Measurements from ENCODE around the gene ACOT13.
"Not testable (repeated sequence)": the region's sequence is repeated elsewhere in the genome, so short reads cannot be mapped to it uniquely, and the experiment has no call there.

ACOT13 gene

DNA sequence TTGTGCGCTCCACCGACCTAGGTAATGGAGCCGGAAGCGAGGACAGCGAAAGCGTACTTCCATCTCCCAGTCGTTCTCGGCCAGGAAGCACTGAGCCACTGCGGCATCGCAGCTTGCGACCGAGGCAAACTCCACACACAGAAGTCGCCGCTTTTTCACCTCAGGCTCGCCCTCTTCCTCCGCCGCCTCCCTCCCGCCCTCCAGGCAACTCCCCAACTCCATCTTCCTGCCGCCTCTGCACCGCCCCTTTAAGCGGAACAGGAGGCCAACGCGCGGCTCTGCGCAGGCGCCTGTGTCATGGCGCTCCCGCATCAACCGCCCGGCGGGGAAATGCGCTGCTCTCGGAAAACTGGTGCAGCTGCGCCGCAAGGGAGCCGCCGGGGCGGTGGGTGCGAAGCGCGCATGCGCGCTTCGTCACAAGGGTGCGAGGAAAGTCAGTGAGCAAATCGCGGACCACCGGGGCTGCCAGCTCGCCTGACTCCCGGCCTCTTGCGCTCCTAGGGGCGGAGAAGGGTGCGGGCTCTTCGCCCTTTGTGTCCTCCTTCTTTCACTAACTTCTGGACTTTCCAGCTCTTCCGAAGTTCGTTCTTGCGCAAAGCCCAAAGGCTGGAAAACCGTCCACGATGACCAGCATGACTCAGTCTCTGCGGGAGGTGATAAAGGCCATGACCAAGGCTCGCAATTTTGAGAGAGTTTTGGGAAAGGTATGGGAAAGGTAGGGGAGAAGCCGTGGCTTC is at the start of gene ACOT13, which contains the start of gene TDP2:
Gene ACOT13 (plus strand): TSS at position 437 of the 737 bp plus-strand sequence. CDS start 187 bp downstream, at position 624.
Gene TDP2 (minus strand): TSS at position 259 of the 737 bp plus-strand sequence. CDS start 37 bp downstream, at position 222.
- DNase-seq, result peak; percentile 97

DNA sequence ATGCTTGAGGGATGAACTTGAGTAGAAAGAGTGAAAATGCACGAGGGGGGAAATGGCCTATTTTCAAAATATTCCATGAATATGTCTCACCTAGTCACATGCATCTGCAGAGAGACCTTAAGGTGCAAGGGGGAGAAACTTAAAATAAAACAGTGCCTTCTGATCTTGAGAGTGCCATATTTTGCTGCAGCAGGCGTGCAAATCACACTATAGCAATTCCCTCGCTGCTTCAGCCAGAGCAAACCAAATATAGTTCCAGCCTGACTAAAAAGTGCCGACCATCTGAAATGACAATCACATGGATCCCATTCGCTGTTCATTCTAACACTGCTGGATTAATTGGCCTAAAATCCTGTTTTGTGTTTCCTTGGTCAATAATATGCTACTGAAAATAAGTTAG is 47.2 kb upstream of the ACOT13 start:
- no peak for DNase-seq

DNA sequence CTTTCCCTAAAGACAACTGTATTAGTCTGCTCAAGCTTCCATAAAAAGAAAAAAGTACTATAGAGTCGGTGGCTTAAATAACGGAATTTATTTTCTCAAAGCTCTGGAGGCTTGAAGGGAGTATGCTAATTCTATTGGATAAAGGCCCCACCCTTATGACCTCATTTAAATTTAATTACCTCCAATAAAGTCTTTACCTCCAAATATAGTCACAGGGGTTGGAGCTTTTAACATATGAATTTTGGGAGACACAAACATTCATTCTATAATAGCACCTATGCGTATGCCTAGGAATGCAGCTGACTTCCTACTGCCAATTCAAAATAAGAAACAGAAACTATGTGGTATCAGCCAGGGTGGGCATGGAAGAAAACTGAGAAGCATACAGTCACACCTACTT is 46.2 kb upstream of the ACOT13 start:
- DNase-seq, result no peak

DNA sequence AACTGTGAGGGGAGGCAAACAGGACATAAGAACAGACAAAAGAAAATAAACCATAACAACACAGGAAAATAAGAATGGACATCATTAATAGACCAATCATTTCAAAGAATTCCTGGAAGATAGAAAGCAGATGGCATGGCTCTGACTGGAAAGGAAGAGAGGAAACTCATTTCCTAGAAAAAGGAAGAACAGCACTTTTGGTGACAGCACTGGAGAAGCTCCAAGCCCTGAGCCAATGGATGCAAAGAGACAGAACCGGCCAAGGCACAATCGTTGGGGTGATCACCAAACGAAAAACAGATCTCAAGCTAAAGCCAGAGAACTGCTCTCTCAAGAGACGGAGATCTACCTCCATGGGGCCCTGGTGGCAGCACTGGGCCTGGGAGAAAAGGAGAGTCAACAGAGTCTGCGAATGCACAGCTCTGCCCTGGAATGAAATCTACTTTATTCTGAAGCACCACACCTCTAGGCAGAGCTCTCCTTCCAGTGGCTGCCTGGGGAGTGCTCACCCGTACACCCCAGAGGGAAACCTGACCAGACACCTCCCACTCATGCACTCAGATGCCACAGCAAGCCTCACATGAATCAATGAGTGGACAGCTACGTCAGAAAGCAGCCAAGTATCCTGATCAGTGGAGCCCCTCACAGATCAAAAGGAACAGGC is 45.1 kb upstream of the ACOT13 start:
- no peak for DNase-seq

DNA sequence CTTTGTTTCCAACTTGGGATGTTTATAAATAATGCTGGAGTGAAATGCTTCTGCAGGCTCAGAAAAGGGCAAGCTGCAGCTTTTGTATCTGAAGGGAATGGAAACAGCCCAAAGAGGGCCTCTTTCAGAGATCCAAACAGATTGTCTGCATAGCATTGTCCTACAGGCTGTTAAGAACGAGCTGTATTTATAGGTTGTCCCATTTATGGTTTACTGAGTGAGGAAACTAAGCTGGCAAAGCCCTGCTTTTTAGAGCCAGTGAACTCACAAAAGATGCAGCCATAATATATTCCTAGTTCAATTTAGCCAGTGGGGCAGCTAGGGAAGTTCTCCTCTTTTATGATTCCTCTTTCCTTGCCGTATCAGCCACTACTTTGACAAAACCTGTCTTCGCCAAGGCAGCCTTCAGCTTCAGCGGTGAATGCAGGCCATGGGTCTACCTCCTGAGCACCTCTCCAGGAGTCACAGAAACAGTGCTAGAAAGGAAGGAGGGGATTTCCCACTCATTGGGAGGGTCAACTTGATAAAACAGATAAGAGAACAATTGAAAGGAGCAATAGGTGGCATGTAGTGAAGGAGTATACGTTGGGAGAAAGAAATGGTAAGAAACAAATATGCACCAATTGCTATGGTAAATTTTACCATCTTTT is 35.9 kb upstream of the ACOT13 start:
- no peak for DNase-seq

DNA sequence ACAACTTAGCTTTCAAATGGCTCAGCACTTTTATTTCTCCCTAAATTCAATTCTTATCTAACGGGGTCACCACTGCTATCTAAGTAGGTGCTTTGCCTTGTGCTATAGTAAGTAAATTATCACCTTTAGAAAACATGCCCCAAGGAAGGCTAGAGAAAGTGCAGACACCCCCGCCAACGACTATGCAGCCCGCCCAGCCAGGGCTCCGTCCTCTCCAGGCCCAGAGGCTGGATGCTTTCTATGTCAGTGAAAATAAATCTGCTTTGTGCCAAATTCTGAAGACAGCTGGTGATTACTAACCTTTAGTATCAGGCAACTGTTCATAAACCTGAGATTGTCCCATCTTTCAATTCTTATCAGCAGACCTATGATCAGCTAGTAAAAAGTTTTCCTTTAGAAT is 35.2 kb upstream of the ACOT13 start:
- no peak for DNase-seq

DNA sequence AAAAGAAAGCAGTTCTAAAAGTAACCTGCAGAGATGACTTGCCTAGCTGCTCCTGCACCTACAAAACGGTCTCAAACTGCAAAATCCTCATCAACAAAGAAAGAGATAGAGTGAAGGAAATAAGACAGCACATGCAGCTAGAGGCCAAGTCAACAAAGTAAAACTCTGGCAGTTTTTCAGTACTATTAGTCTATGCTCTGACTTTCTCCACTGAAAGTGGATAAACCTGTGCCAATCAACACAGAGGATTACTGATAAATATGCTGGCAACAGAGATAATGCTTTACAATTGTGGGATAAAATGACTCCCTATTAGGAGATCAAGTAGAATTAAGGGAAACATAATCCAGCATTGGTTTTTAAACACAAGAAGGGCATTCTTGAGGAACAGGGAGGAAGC is 34.3 kb upstream of the ACOT13 start:
- no peak for DNase-seq

DNA sequence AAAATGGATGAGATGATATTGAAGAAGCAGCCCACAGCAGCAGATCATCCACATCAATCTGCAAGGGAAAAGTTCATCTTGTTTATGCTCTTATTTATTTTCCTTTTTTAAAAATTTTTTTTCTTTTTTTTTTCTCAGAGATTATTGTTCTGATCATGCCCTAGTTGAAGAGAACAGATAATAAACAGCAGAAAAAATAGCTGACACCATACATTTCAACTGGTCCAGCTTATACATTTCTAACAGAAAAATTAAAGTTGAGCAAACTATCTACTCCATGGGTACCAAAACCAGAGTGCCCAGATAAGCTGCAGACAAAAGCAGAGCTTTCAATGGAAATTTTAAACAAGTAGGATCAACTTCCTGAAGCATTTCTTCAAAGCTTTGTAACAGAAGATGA is 30.2 kb upstream of the ACOT13 start:
- DNase-seq, result no peak

DNA sequence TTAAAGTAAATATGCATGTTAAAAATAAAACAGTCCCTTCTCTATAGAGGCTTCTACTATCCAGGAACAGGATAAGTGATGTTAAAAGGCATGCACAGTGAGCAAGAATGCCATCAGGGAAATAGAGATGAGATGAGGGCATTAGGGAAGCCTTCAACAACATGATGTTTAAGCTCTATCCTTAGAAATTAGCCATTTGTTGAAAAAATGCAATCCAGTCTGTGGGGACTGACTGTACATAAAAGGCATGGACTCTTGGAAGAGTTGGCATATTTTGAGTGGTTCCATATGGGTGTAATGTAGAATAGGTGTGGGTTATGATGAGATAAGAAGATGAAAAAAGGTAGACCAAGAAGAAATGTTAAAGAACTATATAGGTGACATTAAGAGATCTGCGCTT is 26.7 kb upstream of the ACOT13 start:
- no peak for DNase-seq

DNA sequence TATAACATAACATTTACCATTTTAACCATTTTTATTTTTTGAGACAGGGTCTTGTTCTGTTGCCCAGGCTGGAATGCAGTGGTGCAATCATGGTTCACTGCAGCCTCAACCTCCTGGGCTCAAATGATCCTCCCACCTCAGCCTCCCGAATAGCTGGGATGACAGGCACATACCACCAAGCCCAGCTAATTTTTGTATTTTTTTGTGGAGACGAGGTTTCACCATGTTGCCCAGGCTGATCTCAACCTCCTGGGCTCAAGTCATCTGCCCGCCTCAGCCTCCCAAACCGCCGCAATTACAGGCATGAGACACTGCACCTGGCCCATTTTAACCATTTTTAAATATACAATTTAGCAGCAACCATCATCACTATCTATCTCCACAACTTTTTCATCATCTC is 26.2 kb upstream of the ACOT13 start:
- not testable (repeated sequence) for DNase-seq

DNA sequence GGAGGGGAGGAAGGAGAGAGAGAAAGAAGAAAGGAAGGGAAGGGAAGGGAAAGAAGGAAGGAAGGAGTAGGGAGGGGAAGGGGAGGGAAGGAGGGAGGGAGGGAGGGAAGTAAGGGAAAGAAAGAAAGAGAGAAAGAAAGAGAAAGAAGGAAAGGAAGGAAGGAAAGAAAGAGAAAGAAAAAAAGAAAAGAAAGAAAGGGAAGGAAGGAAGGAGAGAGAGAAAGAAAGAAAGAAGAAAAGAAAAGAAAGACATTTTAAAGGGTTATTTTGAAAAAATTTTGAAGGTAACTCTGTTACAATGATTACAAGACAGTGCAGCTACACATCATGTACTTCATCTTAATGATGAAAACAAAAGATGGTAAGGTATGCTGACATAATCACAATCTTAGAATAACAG is 24.8 kb upstream of the ACOT13 start:
- no peak for DNase-seq

DNA sequence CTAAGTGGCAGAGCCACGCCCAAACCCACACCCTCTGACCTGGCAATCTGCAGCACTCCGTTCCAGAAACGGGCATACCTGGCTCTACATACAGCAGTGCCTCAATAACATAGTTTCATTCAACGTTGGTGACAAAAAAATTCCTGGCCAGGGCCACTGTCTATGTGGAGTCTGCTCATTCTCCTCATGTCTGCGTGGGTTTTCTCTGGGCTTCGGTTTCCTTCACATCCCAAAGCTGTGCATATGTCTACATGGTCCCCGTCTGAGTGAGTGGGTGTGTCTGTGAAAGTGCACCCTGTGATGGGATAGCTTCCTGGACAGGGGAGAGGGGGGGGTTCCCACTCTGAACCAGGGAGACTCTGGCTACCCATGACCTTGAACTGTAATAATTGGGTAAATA is 23.0 kb upstream of the ACOT13 start:
- no peak for DNase-seq

DNA sequence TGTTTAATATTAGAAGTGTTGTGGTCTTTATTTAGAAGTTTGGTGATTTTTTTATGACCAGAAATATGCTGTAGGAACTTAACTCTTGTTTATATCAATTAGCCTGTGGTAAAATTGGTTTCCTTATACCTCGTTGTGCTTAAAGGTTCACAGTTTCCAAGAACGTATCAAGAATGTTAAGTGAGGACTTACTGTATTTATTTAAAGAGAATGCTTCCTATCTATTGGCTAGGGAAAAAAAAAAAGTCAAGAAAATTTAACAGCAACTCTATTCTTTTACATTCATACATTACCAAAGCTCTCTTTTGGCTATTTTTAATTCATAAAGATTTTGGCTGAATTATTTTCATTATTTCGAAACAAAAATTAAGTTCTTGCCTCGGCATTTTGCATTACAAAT is 22.5 kb upstream of the ACOT13 start:
- DNase-seq, result no peak

DNA sequence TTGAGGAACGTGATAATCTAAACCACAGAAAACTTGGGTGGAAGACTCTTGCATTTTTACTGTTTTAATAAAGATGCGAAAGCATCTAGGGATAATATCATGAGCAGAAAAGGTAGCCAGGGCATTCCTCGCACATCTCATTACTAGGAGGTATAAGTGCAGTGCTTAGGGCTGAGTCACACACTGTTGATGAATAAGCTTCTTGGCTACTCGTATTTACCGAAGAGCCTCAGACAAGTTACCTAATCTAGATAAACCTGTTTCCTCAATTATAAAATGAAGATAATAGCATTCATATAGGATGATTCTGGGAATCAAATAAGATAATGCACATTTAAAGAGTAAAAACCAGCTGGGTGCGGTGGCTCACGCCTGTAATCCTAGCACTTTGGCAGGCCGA is 20.1 kb upstream of the ACOT13 start:
- DNase-seq, result no peak

DNA sequence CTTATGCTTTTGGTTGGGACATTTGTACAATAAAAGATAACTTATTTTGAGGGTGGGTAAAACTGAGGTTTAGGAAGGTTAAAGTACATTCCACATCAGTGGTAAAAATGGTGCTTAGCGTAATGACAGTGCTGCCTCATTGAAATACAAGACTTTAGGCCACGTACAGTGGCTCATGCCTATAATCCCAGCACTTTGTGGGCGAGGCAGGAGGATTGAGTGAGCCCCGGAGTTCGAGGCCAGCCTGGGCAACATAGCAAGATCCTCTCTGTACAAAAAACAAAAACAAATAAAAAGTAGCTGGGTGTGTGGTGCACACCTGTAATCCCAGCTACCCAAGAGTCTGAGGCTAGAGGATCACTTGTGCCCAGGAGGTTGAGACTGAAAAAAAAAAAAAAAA is 18.6 kb upstream of the ACOT13 start:
- DNase-seq, result no peak

DNA sequence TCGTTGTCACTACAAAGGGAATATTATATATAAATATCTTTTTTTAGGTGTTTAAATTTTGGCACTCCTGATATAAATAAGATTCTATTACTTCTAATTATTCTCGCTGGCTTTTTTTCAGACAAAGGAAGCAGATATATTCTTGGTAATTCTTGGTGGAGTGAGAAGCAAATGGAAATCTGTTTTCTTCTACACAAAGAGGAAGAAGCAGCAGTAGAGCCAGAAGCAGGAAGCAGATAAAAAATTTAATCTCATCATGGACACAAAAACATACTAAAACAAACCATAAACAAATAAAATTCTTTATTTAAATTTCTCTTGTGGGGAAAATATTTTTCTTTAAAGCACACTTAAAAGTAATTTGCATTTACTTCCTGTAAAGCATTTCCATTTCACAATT is 17.2 kb upstream of the ACOT13 start:
- no peak for DNase-seq

DNA sequence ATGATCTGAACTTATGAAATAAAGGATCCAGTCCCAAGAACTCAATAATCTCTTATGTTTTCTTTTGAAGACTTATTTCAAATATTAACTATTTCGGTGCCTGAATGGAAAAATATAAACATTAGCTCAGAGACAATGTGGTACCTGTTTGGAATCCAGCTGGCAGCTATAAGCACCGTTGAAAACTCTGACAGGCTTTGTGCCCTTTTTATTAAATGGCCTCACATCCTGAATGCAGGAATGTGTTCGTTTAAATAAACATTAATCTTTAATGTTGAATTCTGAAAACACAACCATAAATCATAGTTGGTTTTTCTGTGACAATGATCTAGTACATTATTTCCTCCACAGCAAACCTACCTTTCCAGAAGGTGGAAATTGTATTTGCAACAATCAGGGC is 16.5 kb upstream of the ACOT13 start:
- DNase-seq, result no peak

DNA sequence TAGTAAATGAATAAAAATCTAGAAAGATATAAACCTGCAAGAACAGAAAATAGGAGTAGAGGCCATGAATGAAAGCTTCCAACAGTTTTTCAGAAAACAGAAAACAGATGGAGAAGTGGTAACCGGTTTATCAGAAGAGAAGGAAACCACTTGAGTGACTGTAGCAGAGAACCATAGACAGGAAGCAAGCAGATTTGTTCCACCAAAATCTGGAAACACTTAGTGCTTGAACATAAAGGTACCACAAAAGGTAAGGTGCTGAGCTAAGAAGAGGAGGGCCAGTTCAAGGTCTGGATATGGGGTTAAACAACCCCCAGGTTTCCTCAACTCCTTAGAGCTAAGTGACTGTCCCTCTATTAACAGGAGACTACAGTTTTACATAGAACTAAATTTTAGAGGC is 11.7 kb upstream of the ACOT13 start:
- DNase-seq, result no peak

DNA sequence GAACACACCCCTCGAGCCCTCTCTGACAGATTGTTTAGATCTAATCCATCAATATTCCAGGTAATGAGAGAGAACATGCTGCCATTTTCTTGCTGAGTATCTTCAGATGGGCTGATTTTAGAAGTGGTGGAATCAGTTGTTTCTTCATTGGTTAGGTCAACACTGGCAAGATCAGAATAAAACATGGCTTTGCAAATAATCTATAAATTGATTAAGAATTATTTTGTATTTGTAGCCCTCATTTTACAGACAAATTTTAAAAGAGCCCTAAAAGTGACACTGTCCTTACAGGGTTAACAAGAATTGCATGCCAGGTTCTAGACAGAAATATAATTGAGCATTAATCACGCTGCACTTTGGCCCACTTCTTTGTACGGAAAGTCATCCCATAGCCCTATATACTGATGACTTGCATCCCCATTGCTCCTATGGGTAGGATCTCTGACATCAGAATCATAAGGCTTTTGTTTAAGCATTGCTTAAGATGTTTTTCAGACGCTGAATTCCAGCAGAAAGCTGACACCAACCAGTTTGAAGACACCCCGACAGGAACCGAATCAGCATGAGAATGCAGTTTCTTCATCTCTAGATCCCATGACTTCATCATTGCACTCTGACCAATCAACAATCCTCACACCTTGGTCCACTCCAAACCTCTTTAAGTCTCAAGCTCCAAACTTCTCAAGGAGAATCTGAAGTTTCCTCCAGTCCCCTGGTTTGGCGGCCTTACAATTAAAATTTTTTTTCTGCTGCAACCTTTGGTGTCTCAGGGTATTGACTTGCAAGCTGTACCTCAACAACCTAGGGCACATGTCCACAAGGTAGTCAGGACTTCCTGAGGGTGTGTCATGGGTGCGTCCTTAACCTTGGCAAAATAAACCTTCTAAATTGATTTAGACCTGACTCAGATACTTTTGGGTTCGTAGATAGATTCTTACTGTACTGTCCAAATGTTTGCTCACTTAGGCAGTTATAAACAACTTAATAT is 8.0 kb upstream of the ACOT13 start:
- DNase-seq, result no peak

DNA sequence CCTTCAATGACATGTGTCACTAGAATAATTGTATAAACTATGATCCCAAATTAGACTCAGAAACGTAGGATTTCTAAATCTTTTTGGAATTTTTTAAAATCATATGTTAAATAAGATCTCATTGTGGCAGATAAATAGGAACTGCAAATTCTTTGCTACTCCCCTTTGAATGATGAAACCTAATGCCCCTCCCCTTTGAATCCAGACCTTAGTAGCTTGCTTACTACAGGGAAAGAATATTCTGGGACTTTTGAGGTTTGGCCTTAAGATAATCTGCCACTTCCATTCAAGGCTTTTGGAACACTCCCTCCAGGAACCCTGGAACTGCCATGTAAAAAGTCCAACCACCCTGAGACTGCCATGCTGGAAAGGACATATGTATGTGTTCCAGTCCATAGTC is 7.3 kb upstream of the ACOT13 start:
- DNase-seq, result no peak

DNA sequence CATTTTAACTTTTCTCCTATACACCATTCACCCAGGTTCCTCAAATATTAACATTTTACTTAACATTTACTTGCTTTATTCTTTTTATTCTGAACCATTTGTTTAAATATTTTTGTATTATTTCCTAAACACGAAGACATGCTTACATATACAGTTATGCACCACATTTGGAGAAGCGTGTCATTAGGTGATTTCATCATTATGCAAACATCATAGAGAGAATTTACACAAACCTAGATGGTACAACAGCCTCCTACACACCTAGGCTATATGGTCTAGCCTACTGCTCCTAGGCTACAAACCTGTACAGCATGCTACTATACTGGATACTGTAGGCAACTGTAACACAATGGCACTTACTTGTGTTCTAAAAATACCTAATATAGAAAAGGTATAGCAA is 6.8 kb upstream of the ACOT13 start:
- no peak for DNase-seq

DNA sequence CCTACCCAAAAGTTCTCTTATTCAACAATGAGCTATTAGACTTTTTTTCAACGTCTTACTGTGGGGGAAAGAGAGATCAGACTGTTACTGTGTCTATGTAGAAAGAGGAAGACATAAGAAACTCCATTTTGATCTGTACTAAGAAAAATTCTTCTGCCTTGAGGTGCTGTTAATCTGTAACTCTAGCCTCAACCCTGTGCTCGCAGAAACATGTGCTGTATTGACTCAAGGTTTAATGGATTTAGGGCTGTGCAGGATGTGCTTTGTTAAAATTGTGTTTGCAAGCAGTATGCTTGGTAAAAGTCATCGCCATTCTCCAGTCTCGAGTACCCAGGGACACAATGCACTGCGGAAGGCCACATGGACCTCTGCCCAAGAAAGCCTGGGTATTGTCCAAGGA is 5.1 kb upstream of the ACOT13 start:
- DNase-seq, result not testable (repeated sequence)

DNA sequence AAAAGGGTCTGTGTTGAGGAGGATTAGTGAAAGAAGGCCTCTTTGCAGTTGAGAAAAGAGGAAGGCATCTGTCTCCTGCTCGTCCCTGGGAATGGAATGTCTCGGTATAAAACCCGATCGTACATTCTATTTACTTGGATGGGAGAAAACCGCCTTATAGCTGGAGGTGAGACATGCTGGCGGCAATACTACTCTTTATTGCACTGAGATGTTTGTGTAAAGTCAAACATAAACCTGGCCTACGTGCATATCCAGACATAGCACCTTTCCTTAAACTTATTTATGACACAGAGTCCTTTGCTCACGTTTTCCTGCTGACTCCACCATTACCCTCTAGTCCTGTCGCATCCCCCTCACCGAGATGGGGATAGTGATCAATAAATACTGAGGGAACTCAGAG is 4.6 kb upstream of the ACOT13 start:
- DNase-seq, result no peak
